ENCODE measurements around the gene KLHDC10.

The KLHDC10 gene

DNA sequence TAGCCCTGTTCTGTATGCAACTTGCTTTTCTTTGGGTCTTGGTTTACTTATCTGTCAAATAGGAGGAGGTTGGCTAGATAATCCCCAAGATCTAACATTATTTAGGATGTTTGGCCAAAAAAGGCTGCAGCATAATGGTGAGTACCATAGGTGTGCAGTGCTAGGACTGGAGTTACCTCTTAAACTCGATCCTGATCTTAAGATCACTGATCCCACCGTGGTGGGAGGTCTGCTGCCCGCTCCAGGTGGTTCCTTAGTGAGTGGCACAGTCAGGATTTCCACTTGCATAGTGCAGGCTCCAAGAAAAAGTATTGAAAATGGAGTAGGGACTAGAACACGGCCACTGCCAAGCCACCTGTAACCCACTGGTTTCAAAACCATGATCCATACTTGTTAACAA lies 66.9 kb downstream of the KLHDC10 start:
- Histone ChIP-seq H3K36me3 (ENCODE audit: control insufficient read depth, low read length) (peaks cover 11% of the 10 kb centered on the region), H3F3A (ENCODE audit: control insufficient read depth, insufficient read depth) (peaks cover 3% of the 10 kb centered on the region; the same call in 1 of the 2 replicates), H3K27me3 (ENCODE audit: control insufficient read depth, low read length) (peaks cover 6% of the 10 kb centered on the region), H4K20me1 (ENCODE audit: control insufficient read depth, insufficient read depth, low read depth, low read length) (no peaks in the 10 kb centered on the region), H3K4me2 (ENCODE audit: low read length) (no peak overlapping the region), H3K4me3 (ENCODE audit: low read length) (no peak overlapping the region), H3K27ac (ENCODE audit: low read depth, low read length) (no peak overlapping the region), H3K79me2 (ENCODE audit: control insufficient read depth, low read length) (no peaks in the 10 kb centered on the region), H3K9me3 (ENCODE audit: control insufficient read depth, insufficient read depth, low read length) (no peaks in the 10 kb centered on the region), H3K9me2 (replicated peaks; ENCODE audit: control insufficient read depth, low read length) (no peaks in the 10 kb centered on the region), H3K4me1 (ENCODE audit: control insufficient read depth, low read length) (peaks cover 16% of the 10 kb centered on the region)
- no peak for TF ChIP-seq EZH2phosphoT487 (IDR thresholded peaks at IDR 0.05; ENCODE audit: borderline replicate concordance, low read length)
- TF ChIP-seq, protein P1, sequence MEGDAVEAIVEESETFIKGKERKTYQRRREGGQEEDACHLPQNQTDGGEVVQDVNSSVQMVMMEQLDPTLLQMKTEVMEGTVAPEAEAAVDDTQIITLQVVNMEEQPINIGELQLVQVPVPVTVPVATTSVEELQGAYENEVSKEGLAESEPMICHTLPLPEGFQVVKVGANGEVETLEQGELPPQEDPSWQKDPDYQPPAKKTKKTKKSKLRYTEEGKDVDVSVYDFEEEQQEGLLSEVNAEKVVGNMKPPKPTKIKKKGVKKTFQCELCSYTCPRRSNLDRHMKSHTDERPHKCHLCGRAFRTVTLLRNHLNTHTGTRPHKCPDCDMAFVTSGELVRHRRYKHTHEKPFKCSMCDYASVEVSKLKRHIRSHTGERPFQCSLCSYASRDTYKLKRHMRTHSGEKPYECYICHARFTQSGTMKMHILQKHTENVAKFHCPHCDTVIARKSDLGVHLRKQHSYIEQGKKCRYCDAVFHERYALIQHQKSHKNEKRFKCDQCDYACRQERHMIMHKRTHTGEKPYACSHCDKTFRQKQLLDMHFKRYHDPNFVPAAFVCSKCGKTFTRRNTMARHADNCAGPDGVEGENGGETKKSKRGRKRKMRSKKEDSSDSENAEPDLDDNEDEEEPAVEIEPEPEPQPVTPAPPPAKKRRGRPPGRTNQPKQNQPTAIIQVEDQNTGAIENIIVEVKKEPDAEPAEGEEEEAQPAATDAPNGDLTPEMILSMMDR (IDR thresholded peaks at IDR 0.05; ENCODE audit: low read depth, low read length, poor library complexity, severe bottlenecking) = no peak

DNA sequence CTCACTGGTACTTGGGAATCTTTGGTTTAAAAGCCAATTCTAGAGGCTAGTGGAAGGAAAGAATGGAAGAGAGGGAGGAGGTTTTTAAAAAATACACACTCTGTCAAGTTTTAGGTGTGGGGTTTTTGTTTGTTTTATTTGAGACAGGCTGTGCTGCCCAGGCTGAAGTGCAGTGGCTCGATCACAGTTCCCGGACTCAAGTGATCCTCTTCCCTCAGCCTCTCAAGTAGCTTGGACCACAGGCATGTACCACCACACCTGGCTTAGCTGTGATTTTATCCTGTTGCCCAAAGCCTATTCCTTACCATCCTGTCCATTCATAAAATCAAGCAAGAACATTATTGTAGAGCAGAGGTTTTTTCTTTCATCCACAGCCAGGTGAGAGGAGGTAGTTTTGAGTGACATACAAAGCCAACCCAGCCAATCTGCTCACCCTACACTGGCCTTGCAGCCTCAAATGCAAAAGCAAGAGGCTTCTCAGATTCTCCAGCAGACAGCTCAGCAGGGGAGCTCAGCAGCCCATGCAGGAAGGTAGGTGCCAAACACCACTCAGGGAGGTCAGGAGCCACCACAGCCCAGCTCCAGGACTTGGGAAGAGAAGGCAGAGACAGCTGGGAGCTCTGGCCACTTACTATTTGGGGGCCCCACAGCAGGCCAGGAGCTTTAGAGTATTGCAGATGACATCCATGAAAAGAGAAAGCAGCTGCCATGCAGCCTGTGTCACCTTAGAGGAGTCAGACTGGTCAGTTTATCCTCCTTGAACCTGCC lies 69.0 kb downstream of the KLHDC10 start:
- Histone ChIP-seq H3K36me3 (ENCODE audit: control insufficient read depth, low read length) (peaks cover 7% of the 10 kb centered on the region), H3K4me1 (ENCODE audit: control insufficient read depth, low read length) (peaks cover 31% of the 10 kb centered on the region), H3K9me3 (ENCODE audit: control insufficient read depth, insufficient read depth, low read length) (no peaks in the 10 kb centered on the region), H3F3A (ENCODE audit: control insufficient read depth, insufficient read depth) (peaks cover 4% of the 10 kb centered on the region; the same call in 1 of the 2 replicates), H3K4me3 (ENCODE audit: low read length) (no peak overlapping the region), H3K4me2 (ENCODE audit: low read length) (no peak overlapping the region), H3K9me2 (replicated peaks; ENCODE audit: control insufficient read depth, low read length) (no peaks in the 10 kb centered on the region), H3K27me3 (ENCODE audit: control insufficient read depth, low read length) (peaks cover 9% of the 10 kb centered on the region), H3K79me2 (ENCODE audit: control insufficient read depth, low read length) (no peaks in the 10 kb centered on the region), H3K27ac (ENCODE audit: low read depth, low read length) (no peak overlapping the region), H4K20me1 (ENCODE audit: control insufficient read depth, insufficient read depth, low read depth, low read length) (no peaks in the 10 kb centered on the region)
- no peak for TF ChIP-seq EZH2phosphoT487 (IDR thresholded peaks at IDR 0.05; ENCODE audit: borderline replicate concordance, low read length)
- TF ChIP-seq, protein P1 (IDR thresholded peaks at IDR 0.05; ENCODE audit: low read depth, low read length, poor library complexity, severe bottlenecking) = no peak

- H3K4me3 ChIP-seq (ENCODE audit: low read length) = peak overlapping the region; percentile 73
Observed at GRCh38 chr7:130140551-130141160, 70.3 kb downstream of the KLHDC10 start.

More at GRCh38 chr7:130140551-130141160, 70.3 kb downstream of the KLHDC10 start:
- Histone ChIP-seq H3K4me1 (ENCODE audit: control insufficient read depth, low read length) (peaks cover 32% of the 10 kb centered on the region), H3K36me3 (ENCODE audit: control insufficient read depth, low read length) (peaks cover under 1% of the 10 kb centered on the region; the same call in 1 of the 2 replicates), H3K9me3 (ENCODE audit: control insufficient read depth, insufficient read depth, low read length) (no peaks in the 10 kb centered on the region), H4K20me1 (ENCODE audit: control insufficient read depth, insufficient read depth, low read depth, low read length) (no peaks in the 10 kb centered on the region), H3K27ac (ENCODE audit: low read depth, low read length) (no peak overlapping the region), H3K9me2 (replicated peaks; ENCODE audit: control insufficient read depth, low read length) (no peaks in the 10 kb centered on the region), H3K79me2 (ENCODE audit: control insufficient read depth, low read length) (no peaks in the 10 kb centered on the region), H3K27me3 (ENCODE audit: control insufficient read depth, low read length) (peaks cover 14% of the 10 kb centered on the region), H3K4me2 (ENCODE audit: low read length) (peak overlapping the region; percentile 82), H3F3A (ENCODE audit: control insufficient read depth, insufficient read depth) (peaks cover 8% of the 10 kb centered on the region)
- no peak for TF ChIP-seq EZH2phosphoT487 (IDR thresholded peaks at IDR 0.05; ENCODE audit: borderline replicate concordance, low read length)
- TF ChIP-seq, protein P1 (IDR thresholded peaks at IDR 0.05; ENCODE audit: low read depth, low read length, poor library complexity, severe bottlenecking) = no peak
